ENCODE measurements around the gene TTK. TPM values are rescaled to one million over a fixed set of nuclear protein-coding genes. Genes with fewer than 3 reads are reported as not detected.

The TTK gene
- 10 to 100 TPM; 33.3 to 38.1 TPM for total RNA-seq

- H3K9me3 Mint-ChIP-seq, result no peaks in the 10 kb centered on the region
- H3K27ac Mint-ChIP-seq, result peak within 1 kb of the TSS; percentile 95
- ATAC-seq (replicated peaks), result peak; percentile 100
- H3K4me3 Mint-ChIP-seq, result peak within 1 kb of the TSS; percentile 95
- H3K36me3 Mint-ChIP-seq (ENCODE audit: low read depth), result peaks cover 22% of the 10 kb centered on the region
- H3K27me3 Mint-ChIP-seq, result no peaks in the 10 kb centered on the region
- peaks cover 15% of the 10 kb centered on the region for H3K4me1 Mint-ChIP-seq
Measured at GRCh38 chr6:80004173-80005072, at the start of gene TTK. Gene TTK, plus strand, starts transcription at chr6:80004649. Its CDS starts 1,195 bp downstream, at chr6:80005844.

- ATAC-seq (replicated peaks), result no peak
- H3K9me3 Mint-ChIP-seq, result peaks cover 9% of the 10 kb centered on the region
- no peak overlapping the region for H3K27ac Mint-ChIP-seq
- no peak overlapping the region for H3K4me3 Mint-ChIP-seq
- peaks cover 3% of the 10 kb centered on the region for H3K4me1 Mint-ChIP-seq
- no peaks in the 10 kb centered on the region for H3K27me3 Mint-ChIP-seq
- H3K36me3 Mint-ChIP-seq (ENCODE audit: low read depth), result no peaks in the 10 kb centered on the region
Measured at GRCh38 chr6:79954849-79955248, 49.6 kb upstream of the TTK start.

GRCh38 chr6:79964607-79965081, 39.8 kb upstream of the TTK start:
- Mint-ChIP-seq H3K36me3 (ENCODE audit: low read depth) (no peaks in the 10 kb centered on the region), H3K27ac (peak overlapping the region; percentile 63), H3K4me1 (peaks cover 14% of the 10 kb centered on the region), H3K9me3 (peaks cover 21% of the 10 kb centered on the region), H3K4me3 (peak overlapping the region; percentile 64), H3K27me3 (no peaks in the 10 kb centered on the region)
- ATAC-seq (replicated peaks), result peak; percentile 94

- Mint-ChIP-seq H3K27me3 (no peaks in the 10 kb centered on the region), H3K9me3 (peaks cover 24% of the 10 kb centered on the region), H3K4me1 (peaks cover 14% of the 10 kb centered on the region), H3K4me3 (no peak overlapping the region), H3K27ac (no peak overlapping the region), H3K36me3 (ENCODE audit: low read depth) (no peaks in the 10 kb centered on the region)
- ATAC-seq (replicated peaks), result no peak
Measured at GRCh38 chr6:79967178-79967577, 37.3 kb upstream of the TTK start.

- Mint-ChIP-seq H3K4me3 (no peak overlapping the region), H3K27ac (no peak overlapping the region), H3K9me3 (peaks cover 21% of the 10 kb centered on the region), H3K27me3 (no peaks in the 10 kb centered on the region), H3K4me1 (peaks cover 6% of the 10 kb centered on the region), H3K36me3 (ENCODE audit: low read depth) (no peaks in the 10 kb centered on the region)
- ATAC-seq (replicated peaks), result no peak
Measured at GRCh38 chr6:79969784-79970183, 34.7 kb upstream of the TTK start.

GRCh38 chr6:79971193-79971592, 33.3 kb upstream of the TTK start:
- peak; percentile 62 for ATAC-seq (replicated peaks)
- Mint-ChIP-seq H3K27ac (no peak overlapping the region), H3K4me1 (peaks cover 6% of the 10 kb centered on the region), H3K36me3 (ENCODE audit: low read depth) (no peaks in the 10 kb centered on the region), H3K27me3 (no peaks in the 10 kb centered on the region), H3K4me3 (no peak overlapping the region), H3K9me3 (peaks cover 21% of the 10 kb centered on the region)

- Mint-ChIP-seq H3K4me1 (peaks cover 22% of the 10 kb centered on the region), H3K9me3 (no peaks in the 10 kb centered on the region), H3K36me3 (ENCODE audit: low read depth) (no peaks in the 10 kb centered on the region), H3K4me3 (peak overlapping the region; percentile 70), H3K27me3 (no peaks in the 10 kb centered on the region), H3K27ac (peak overlapping the region; percentile 34)
- no peak for ATAC-seq (replicated peaks)
Measured at GRCh38 chr6:79981652-79982051, 22.8 kb upstream of the TTK start.

GRCh38 chr6:79984261-79984660, 20.2 kb upstream of the TTK start:
- Mint-ChIP-seq H3K4me3 (peak overlapping the region; percentile 6), H3K9me3 (no peaks in the 10 kb centered on the region), H3K27ac (peak overlapping the region; percentile 26), H3K27me3 (no peaks in the 10 kb centered on the region), H3K4me1 (peaks cover 22% of the 10 kb centered on the region), H3K36me3 (ENCODE audit: low read depth) (no peaks in the 10 kb centered on the region)
- ATAC-seq (replicated peaks), result peak; percentile 88

GRCh38 chr6:79985128-79985527, 19.3 kb upstream of the TTK start:
- no peaks in the 10 kb centered on the region for H3K36me3 Mint-ChIP-seq (ENCODE audit: low read depth)
- H3K9me3 Mint-ChIP-seq, result no peaks in the 10 kb centered on the region
- H3K4me3 Mint-ChIP-seq, result peak overlapping the region; percentile 6
- H3K27ac Mint-ChIP-seq, result peak overlapping the region; percentile 26
- no peak for ATAC-seq (replicated peaks)
- H3K4me1 Mint-ChIP-seq, result peaks cover 22% of the 10 kb centered on the region
- no peaks in the 10 kb centered on the region for H3K27me3 Mint-ChIP-seq

- no peak overlapping the region for H3K27ac Mint-ChIP-seq
- H3K4me1 Mint-ChIP-seq, result peaks cover 11% of the 10 kb centered on the region
- no peak overlapping the region for H3K4me3 Mint-ChIP-seq
- no peak for ATAC-seq (replicated peaks)
- H3K36me3 Mint-ChIP-seq (ENCODE audit: low read depth), result no peaks in the 10 kb centered on the region
- no peaks in the 10 kb centered on the region for H3K27me3 Mint-ChIP-seq
- H3K9me3 Mint-ChIP-seq, result no peaks in the 10 kb centered on the region
Measured at GRCh38 chr6:79989641-79990040, 14.8 kb upstream of the TTK start.

GRCh38 chr6:79993012-79993910, 11.2 kb upstream of the TTK start:
- Mint-ChIP-seq H3K4me1 (no peaks in the 10 kb centered on the region), H3K4me3 (no peak overlapping the region)
- no peak for ATAC-seq (replicated peaks)

GRCh38 chr6:79993911-79994309, 10.5 kb upstream of the TTK start:
- Mint-ChIP-seq H3K4me1 (no peaks in the 10 kb centered on the region), H3K9me3 (no peaks in the 10 kb centered on the region), H3K27me3 (no peaks in the 10 kb centered on the region), H3K36me3 (ENCODE audit: low read depth) (no peaks in the 10 kb centered on the region), H3K4me3 (no peak overlapping the region), H3K27ac (no peak overlapping the region)
- no peak for ATAC-seq (replicated peaks)

More at GRCh38 chr6:79993012-79993910, 11.2 kb upstream of the TTK start:
- no peaks in the 10 kb centered on the region for H3K36me3 Mint-ChIP-seq (ENCODE audit: low read depth)
- no peaks in the 10 kb centered on the region for H3K9me3 Mint-ChIP-seq
- no peaks in the 10 kb centered on the region for H3K27me3 Mint-ChIP-seq
- no peak overlapping the region for H3K27ac Mint-ChIP-seq

- Mint-ChIP-seq H3K27me3 (no peaks in the 10 kb centered on the region), H3K4me3 (no peak overlapping the region), H3K27ac (no peak overlapping the region), H3K36me3 (ENCODE audit: low read depth) (no peaks in the 10 kb centered on the region), H3K9me3 (no peaks in the 10 kb centered on the region), H3K4me1 (no peaks in the 10 kb centered on the region)
- no peak for ATAC-seq (replicated peaks)
Measured at GRCh38 chr6:79997728-79998127, 6.7 kb upstream of the TTK start.

GRCh38 chr6:80001337-80001736, 3.1 kb upstream of the TTK start:
- no peaks in the 10 kb centered on the region for H3K36me3 Mint-ChIP-seq (ENCODE audit: low read depth)
- H3K4me1 Mint-ChIP-seq, result peaks cover 15% of the 10 kb centered on the region
- H3K9me3 Mint-ChIP-seq, result no peaks in the 10 kb centered on the region
- no peak overlapping the region for H3K27ac Mint-ChIP-seq
- no peak overlapping the region for H3K4me3 Mint-ChIP-seq
- H3K27me3 Mint-ChIP-seq, result no peaks in the 10 kb centered on the region
- ATAC-seq (replicated peaks), result no peak

Measured in activated T-helper 17 cell treated with anti-CD3 and anti-CD28 coated beads, Interleukin-2, amount 50 U/mL, for 72 hours (primary cell).